Measurements from ENCODE around the gene BMI1. TPM values are rescaled to one million over a fixed set of nuclear protein-coding genes. Genes with fewer than 3 reads are reported as not detected.

BMI1 gene
- total and polyA plus RNA-seq, 2 donors (not counting 3 experiments of a cell fraction or from before 2014, with no cell fraction given), result 12.0 to 25.1 TPM

GRCh38 chr10:22319980-22320558, 830 bp upstream of the BMI1 start:
- ChIA-PET POLR2A (no interaction called here), CTCF (interaction anchor here (0.6 to 1.3 kb wide), 2 partner anchors 309 to 662 kb away, joined by 3 read pairs; no protein-coding TSS in a partner anchor)
- no TSS peak for BruUV-seq (replicated peaks)
- Histone ChIP-seq H3K9me1 (replicated peaks; ENCODE audit: control insufficient read depth, extremely low read depth, insufficient read depth, low read length) (no peaks in the 10 kb centered on the region), H3K27ac (ENCODE audit: insufficient read depth, low read depth, low read length) (no peak overlapping the region), H4K20me1 (replicated peaks; ENCODE audit: control insufficient read depth, extremely low read depth, insufficient read depth, low read length) (peaks cover 10% of the 10 kb centered on the region), H3K79me2 (ENCODE audit: control insufficient read depth, insufficient read depth, low read length) (no peaks in the 10 kb centered on the region), H3K4me3 (replicated peaks in 1 of 3; ENCODE audit: insufficient read depth in 1 of 3, low read depth in 1 of 3, low read length in 3 of 3) (peak overlapping the region; percentile 51 to 96 (median 67)), H3K4me1 (ENCODE audit: control insufficient read depth, extremely low read depth, insufficient read depth, low read length) (peaks cover 27% of the 10 kb centered on the region), H3K36me3 (ENCODE audit: control insufficient read depth in 2 of 2, extremely low read depth in 1 of 2, insufficient read depth in 2 of 2, low read length in 2 of 2) (no peaks in the 10 kb centered on the region), H3K27me3 (ENCODE audit: control insufficient read depth in 2 of 2, insufficient read depth in 2 of 2, low read length in 2 of 2) (peaks cover 23 to 32% of the 10 kb centered on the region in 2 experiments), H3K4me2 (ENCODE audit: insufficient read depth, low read length) (peak overlapping the region; percentile 71), H3K9ac (replicated peaks; ENCODE audit: extremely low read depth, insufficient read depth, low read length) (no peak overlapping the region), H3K9me3 (replicated peaks; ENCODE audit: control insufficient read depth, insufficient read depth, low read length) (no peaks in the 10 kb centered on the region), H2AFZ (ENCODE audit: low read depth, low read length) (peak overlapping the region; percentile 60)
- dilution Hi-C loops (cut with MboI; ENCODE audit: extremely low pct_ligation_motif_present, low sequenced_read_pairs), result no loop called here
- TF ChIP-seq JUN (IDR thresholded peaks at IDR 0.05; ENCODE audit: borderline replicate concordance, insufficient read depth, insufficient read length, low read depth), result no peak
- no peak for TF ChIP-seq POLR2A (IDR thresholded peaks at IDR 0.05; ENCODE audit: low read depth, low read length)
- no peak for TF ChIP-seq CTCF (IDR thresholded peaks at IDR 0.05; ENCODE audit: extremely low read depth in 1 of 2, insufficient read depth in 1 of 2, low read depth in 1 of 2, low read length in 2 of 2)
- no peak for TF ChIP-seq FOS (IDR thresholded peaks at IDR 0.05; ENCODE audit: borderline replicate concordance, insufficient read depth, low read length)
- no peak for TF ChIP-seq EZH2 (IDR thresholded peaks at IDR 0.05; ENCODE audit: borderline replicate concordance, low read depth, low read length, severe bottlenecking)
- no peak for TF ChIP-seq MAX (IDR thresholded peaks at IDR 0.05; ENCODE audit: insufficient read depth, insufficient read length)
- TF ChIP-seq POLR2AphosphoS5 (IDR thresholded peaks at IDR 0.05; ENCODE audit: insufficient read depth, low read depth, low read length), result no peak
- DNase-seq (ENCODE audit: low read depth, low spot score), result peak; percentile 47
- no peak for FAIRE-seq
- intact Hi-C loops (cut with micrococcal nuclease), result loop anchor here (1.0 to 10.0 kb wide), 6 partner anchors 91 to 823 kb away; partner anchors contain the start of genes MSRB2, PIP4K2A and SKIDA1

Measured in endothelial cell of umbilical vein (primary cell).